Activated T-helper 1 cell treated with anti-CD3 and anti-CD28 coated beads, Interleukin-12 subunit alpha, Interleukin-12 subunit beta, Interleukin-2, Interleukin-4 antibody, amounts not matched to agents 30 ng/mL and 10 ng/mL and 1 ng/mL, durations not matched to agents 14 hours and 24 hours and 36 hours (primary cell): ENCODE measurements around the gene KCNQ1. TPM values are rescaled to one million over a fixed set of nuclear protein-coding genes. Genes with fewer than 3 reads are reported as not detected.
"Not testable (repeated sequence)": the region's sequence is repeated elsewhere in the genome, so short reads cannot be mapped to it uniquely, and the experiment has no call there.

Experiments
- DNase-seq: peaks from one replicate; pipeline ENCODE4 v3.0.0; 2021; ENCODE audit warnings: low spot score
- H3K27ac Mint-ChIP-seq: one replicate; pipeline ENCODE4 v1.8.0; 2021; ENCODE audit warnings: mild to moderate bottlenecking, mixed read lengths
- H3K27me3 Mint-ChIP-seq: one replicate; pipeline ENCODE4 v1.8.0; 2022; ENCODE audit warnings: mild to moderate bottlenecking, moderate library complexity, mixed read lengths; ENCODE audit not compliant: insufficient read depth
- H3K36me3 Mint-ChIP-seq: one replicate; pipeline ENCODE4 v1.8.0; 2021; ENCODE audit warnings: low read depth, mixed read lengths
- H3K4me1 Mint-ChIP-seq: one replicate; pipeline ENCODE4 v1.8.0; 2021; ENCODE audit warnings: low read depth, mixed read lengths
- H3K4me3 Mint-ChIP-seq: one replicate; pipeline ENCODE4 v1.8.0; 2021; ENCODE audit warnings: mild to moderate bottlenecking, moderate library complexity, mixed read lengths
- H3K9me3 Mint-ChIP-seq: one replicate; pipeline ENCODE4 v1.8.0; 2021; ENCODE audit warnings: mixed read lengths
- intact Hi-C: fragments of 100-400 bp; cut with micrococcal nuclease; formaldehyde crosslinking; loops from one replicate; pipeline ENCODE4 v1.15.1; 2024
- total RNA-seq: library from RNA; stranded (reverse); gene quantifications from 2 replicates; pipeline ENCODE4 v1.2.3, GENCODE V29; 2022

KCNQ1 gene
- total RNA-seq, 1 donor from 2014 or later: 6.4 TPM

DNA sequence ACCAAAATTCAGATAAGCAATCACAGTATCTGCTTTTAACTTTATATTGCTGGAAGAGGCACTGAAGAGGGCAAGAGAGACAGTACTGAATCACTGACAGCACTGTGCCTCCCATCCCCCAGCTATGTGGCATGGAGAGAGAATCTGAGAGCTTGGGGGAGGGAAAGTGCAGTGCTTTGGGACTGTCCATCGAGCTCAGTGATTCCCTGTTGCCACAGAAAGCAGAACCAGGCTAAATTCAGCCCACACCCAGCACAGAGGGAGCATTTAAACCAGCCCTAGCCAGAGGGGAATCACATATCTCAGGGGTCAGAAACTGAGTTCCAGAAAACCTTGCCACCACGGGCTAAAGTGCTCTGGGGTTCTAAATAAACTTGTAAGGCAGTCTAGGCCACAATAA, 44.3 kb downstream of the KCNQ1 start:
- no peak for DNase-seq
- H3K36me3 Mint-ChIP-seq: peaks cover 8% of the 10 kb centered on the region
- intact Hi-C loops: no loop called here
- H3K4me3 Mint-ChIP-seq: no peak overlapping the region
- H3K4me1 Mint-ChIP-seq: no peaks in the 10 kb centered on the region
- no peak overlapping the region for H3K27ac Mint-ChIP-seq
- H3K9me3 Mint-ChIP-seq: peaks cover 54% of the 10 kb centered on the region
- H3K27me3 Mint-ChIP-seq: peaks cover 8% of the 10 kb centered on the region

GRCh38 chr11:2497951-2498350, 53.1 kb downstream of the KCNQ1 start:
- H3K36me3 Mint-ChIP-seq, H3K4me1 Mint-ChIP-seq, H3K4me3 Mint-ChIP-seq, H3K27ac Mint-ChIP-seq, DNase-seq, intact Hi-C loops: not testable (repeated sequence)
- Mint-ChIP-seq H3K9me3 (peaks cover 65% of the 10 kb centered on the region), H3K27me3 (peaks cover 12% of the 10 kb centered on the region)

DNA sequence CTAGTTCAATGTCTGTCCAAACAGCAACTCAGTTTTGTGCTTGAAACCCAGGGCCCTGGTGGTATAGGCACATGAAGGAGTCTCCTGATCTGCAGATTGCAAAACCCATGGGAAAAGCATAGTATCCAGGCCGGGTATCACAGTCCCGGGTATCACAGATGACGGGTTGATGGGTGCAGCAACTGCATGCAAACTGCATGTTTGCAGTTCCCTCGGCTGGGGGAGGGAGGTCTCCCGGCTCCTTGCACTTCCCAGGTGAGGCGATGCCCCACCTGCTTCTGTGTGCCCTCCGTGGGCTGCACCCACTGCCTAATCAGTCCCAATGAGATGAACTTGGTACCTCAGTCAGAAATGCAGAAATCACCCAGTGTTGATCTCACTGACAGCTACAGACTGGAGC, 53.9 kb downstream of the KCNQ1 start:
- H3K36me3 Mint-ChIP-seq: peaks cover 4% of the 10 kb centered on the region
- H3K4me3 Mint-ChIP-seq: no peak overlapping the region
- intact Hi-C loops: no loop called here
- peaks cover 8% of the 10 kb centered on the region for H3K27me3 Mint-ChIP-seq
- H3K4me1 Mint-ChIP-seq: no peaks in the 10 kb centered on the region
- no peak for DNase-seq
- H3K9me3 Mint-ChIP-seq: peaks cover 65% of the 10 kb centered on the region
- H3K27ac Mint-ChIP-seq: no peak overlapping the region

DNA sequence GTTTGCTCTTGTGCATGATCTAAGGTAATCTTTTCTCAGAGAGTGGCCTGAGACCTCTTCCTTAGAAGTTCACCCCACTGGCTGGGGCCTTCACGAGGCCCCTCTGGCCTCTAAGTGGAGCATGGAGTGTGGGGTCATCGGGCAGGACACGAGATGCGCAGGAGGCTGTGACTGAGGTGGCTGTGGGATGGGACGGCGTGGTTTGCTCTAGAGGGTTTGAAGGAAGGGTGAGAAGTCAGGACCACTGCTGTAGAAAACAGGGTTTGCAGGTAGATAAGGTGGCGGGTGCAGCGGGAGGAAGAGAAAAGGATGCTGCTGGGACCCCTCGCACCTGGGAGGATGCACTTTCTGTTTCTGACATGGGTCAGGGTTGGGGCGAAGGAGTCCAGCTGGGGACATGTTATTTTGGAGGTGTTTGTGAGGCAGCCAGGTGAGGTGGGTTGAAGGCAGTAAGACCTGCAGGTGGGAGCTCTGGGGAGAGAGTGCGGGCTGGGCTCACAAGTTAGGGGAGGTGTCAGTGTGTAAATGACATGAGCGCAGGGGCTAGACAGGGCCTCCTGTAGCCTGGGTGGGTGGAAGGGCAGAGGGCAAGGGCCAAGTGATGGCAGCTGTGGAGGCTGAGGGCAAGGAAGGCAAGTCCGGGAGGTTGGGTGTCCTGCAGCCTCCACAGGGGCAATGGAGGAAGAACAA, 62.5 kb downstream of the KCNQ1 start:
- H3K36me3 Mint-ChIP-seq: no peaks in the 10 kb centered on the region
- no peak overlapping the region for H3K27ac Mint-ChIP-seq
- intact Hi-C loops: no loop called here
- no peak overlapping the region for H3K4me3 Mint-ChIP-seq
- DNase-seq: no peak
- no peaks in the 10 kb centered on the region for H3K27me3 Mint-ChIP-seq
- no peaks in the 10 kb centered on the region for H3K4me1 Mint-ChIP-seq
- H3K9me3 Mint-ChIP-seq: peaks cover 3% of the 10 kb centered on the region

DNA sequence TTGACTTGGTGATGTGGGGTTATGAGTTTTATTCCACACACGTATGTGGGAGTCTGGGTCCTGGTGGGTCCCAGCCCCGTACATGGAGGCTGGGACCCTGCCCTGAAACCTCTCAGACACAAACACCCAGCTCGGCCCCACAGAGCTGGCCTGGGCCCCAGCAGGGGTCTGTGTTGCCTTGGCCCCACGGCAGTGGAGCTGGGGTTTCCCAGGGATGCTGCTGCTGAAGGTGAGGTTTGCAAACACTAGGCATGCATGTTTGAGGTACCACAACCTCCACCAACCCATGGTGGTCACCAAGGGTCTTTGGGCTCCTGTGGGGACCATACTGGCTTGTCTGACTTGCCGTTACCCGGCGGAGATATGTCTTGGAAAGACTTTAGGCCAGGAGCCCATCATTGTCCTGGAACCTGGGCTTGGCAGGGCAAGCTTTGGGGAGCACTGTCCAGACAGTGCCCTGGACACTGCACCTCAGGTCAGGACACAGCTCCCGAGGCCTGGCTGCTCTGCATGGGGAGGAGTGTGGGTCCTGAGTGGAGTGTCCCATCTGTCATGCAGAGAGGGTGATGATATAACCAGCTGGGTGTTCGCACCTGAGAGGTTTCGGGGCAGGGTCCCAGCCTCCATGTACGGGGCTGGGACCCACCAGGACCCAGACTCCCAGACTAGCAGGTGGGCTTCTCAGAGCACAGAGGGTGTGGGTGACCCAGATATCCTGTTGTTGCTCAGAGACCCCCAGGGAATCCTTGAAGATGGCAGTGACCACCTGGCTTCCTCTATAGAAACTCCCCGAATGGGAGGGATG, 63.3 kb downstream of the KCNQ1 start:
- DNase-seq: no peak
- intact Hi-C loops: no loop called here
- Mint-ChIP-seq H3K9me3 (no peaks in the 10 kb centered on the region), H3K36me3 (no peaks in the 10 kb centered on the region), H3K4me1 (no peaks in the 10 kb centered on the region), H3K27ac (no peak overlapping the region), H3K27me3 (no peaks in the 10 kb centered on the region), H3K4me3 (no peak overlapping the region)

GRCh38 chr11:2508793-2509192, 64.0 kb downstream of the KCNQ1 start:
- DNase-seq: no peak
- H3K27me3 Mint-ChIP-seq: no peaks in the 10 kb centered on the region
- intact Hi-C loops: no loop called here

DNA sequence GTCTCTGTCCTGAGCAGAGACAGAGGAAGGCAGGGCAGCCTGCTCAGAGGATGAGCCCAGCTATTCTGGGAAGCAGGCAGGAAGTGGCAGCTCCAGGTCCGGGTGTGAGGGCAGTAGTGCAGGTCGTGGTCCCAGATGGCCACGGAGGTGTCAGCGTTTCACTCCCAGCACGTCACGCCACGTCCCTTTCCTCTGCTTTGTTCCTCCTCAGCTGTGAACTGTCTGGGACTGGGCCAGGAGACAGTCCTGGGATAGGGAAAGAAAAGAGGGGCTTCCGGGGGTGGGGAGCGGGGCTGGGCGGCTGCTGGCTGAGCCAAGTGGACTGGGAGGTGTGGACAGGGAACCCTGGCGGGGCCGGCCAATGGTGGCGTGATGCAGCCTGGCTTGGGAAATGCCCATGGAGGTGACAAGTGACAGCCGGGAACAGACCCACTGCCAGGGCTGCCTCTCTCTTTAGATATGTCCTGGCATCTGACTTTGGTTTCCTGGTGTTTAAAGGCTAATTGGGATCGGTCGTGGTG, 64.7 kb downstream of the KCNQ1 start:
- H3K27me3 Mint-ChIP-seq: no peaks in the 10 kb centered on the region
- H3K36me3 Mint-ChIP-seq: no peaks in the 10 kb centered on the region
- no peaks in the 10 kb centered on the region for H3K9me3 Mint-ChIP-seq
- no peak overlapping the region for H3K4me3 Mint-ChIP-seq
- H3K27ac Mint-ChIP-seq: no peak overlapping the region
- no peaks in the 10 kb centered on the region for H3K4me1 Mint-ChIP-seq
- DNase-seq: no peak
- intact Hi-C loops: no loop called here

More at GRCh38 chr11:2508793-2509192, 64.0 kb downstream of the KCNQ1 start:
- no peak overlapping the region for H3K27ac Mint-ChIP-seq
- H3K36me3 Mint-ChIP-seq: no peaks in the 10 kb centered on the region
- H3K4me3 Mint-ChIP-seq: no peak overlapping the region
- no peaks in the 10 kb centered on the region for H3K4me1 Mint-ChIP-seq
- no peaks in the 10 kb centered on the region for H3K9me3 Mint-ChIP-seq

DNA sequence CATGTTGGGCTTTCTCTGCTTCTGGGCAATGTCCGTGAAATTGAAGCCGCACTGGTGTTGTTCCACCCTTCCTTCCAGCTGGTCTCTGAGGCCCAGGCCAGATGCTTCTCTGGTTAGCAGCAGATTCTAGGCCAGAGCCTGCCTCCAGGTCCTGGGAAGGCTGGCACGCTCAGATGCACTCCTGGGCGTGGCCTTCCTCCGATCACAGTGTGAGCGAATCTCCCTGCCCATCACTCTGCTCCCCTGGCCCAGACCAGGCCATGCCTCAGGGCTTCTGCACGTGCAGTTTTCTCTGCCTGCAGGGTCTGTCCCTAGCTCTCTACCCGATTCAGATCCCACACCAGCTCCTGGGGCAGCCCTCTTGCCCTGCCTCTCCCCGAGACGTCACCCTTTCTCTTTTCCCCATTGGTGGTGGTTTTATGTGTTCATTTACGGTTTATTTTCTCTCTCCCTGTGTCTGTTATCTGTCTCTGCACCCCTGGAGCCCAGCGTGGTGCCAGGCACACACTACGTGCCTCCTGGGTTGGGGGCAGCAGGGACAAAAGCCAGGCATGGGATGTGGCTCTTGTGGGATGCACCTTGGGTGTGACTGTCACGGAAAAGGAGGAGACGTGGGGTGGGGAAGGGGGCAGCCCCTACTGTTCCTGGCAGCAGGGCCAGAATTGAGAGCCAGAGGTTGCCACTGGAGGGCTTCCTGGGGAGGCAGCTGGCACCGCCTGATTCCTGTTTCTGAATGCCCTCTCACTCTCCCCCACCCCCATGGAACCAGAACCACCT, 66.0 kb downstream of the KCNQ1 start:
- Mint-ChIP-seq H3K9me3 (no peaks in the 10 kb centered on the region), H3K36me3 (no peaks in the 10 kb centered on the region), H3K27ac (no peak overlapping the region), H3K4me1 (no peaks in the 10 kb centered on the region), H3K4me3 (no peak overlapping the region), H3K27me3 (no peaks in the 10 kb centered on the region)
- no peak for DNase-seq
- intact Hi-C loops: no loop called here

- intact Hi-C loops: no loop called here
- Mint-ChIP-seq H3K4me1 (no peaks in the 10 kb centered on the region), H3K27me3 (no peaks in the 10 kb centered on the region), H3K27ac (no peak overlapping the region), H3K4me3 (no peak overlapping the region), H3K36me3 (no peaks in the 10 kb centered on the region), H3K9me3 (no peaks in the 10 kb centered on the region)
- DNase-seq: no peak
Observed at GRCh38 chr11:2511421-2512369, 66.9 kb downstream of the KCNQ1 start.

DNA sequence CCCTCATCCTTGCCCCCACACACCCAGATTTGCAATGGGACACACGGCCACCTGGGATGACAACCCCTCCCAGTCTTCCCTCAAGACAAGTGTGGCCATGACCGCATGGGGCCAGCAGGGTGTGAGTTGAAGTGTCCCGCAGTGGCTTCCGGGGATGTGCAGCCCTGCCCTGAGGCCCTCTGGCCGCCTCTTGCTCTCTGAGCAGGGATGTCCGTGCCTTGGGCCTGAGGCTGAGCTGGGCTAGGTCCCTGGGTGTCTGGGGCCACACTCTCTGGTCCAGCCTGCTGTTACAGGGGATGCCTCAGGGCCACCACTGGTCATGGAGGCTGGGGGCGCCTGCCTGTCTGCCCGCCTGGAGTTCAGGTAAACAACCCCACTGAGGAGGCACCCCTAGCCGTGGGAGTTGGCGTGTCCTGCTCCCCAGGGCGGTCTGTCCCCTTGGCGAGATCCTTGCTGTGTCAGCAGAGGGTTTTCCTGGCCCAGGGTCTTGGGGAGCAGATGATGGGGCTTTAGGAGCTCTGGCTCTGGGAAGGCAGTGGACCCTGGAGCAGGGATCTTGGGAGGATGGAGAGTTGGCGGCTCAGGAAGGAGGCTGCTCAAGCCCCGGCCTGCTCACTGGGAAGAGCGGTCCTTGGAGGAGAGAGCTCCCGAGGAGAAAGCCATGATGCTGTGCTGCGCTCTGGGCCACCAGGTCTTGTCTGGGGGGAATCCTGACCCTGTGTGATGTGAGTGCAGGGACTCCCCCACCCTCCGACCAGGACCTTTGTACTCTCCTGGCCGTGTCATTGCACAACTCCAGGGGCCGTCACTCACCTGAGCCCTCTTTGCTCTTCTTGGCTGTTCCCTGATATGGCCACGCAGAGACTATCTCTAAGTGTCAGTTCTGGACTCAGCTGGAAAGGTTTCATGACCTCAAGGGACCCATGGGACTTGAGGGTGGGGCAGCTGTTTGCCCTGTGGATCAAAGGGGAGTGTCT, 67.9 kb downstream of the KCNQ1 start:
- intact Hi-C loops: no loop called here
- H3K9me3 Mint-ChIP-seq: no peaks in the 10 kb centered on the region
- no peak overlapping the region for H3K27ac Mint-ChIP-seq
- H3K4me1 Mint-ChIP-seq: no peaks in the 10 kb centered on the region
- no peaks in the 10 kb centered on the region for H3K36me3 Mint-ChIP-seq
- H3K27me3 Mint-ChIP-seq: no peaks in the 10 kb centered on the region
- DNase-seq: no peak
- no peak overlapping the region for H3K4me3 Mint-ChIP-seq

DNA sequence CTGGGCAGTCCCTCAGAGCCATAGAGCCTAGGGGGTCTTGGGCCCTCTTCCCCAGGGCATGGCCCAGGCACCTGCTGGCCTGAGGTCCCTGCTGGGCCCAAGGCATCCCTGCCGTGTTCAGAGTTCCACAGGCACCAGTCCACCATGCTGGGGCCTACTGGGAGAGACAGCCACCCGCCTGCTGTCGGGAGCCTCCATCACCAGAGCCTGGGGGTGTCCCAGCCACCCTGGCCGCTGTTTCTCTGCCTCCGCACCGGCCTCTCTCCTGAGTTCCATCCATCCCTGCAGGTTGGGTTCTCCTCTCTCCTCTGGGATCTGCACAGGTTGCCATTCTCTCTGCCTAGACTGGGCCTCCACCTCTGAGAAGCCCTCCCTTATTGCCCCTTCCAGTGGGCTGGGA, 68.6 kb downstream of the KCNQ1 start:
- Mint-ChIP-seq H3K4me3 (no peak overlapping the region), H3K27me3 (no peaks in the 10 kb centered on the region), H3K4me1 (no peaks in the 10 kb centered on the region), H3K27ac (no peak overlapping the region), H3K36me3 (no peaks in the 10 kb centered on the region), H3K9me3 (no peaks in the 10 kb centered on the region)
- DNase-seq: no peak
- intact Hi-C loops: no loop called here
